DMS79 treated with DMSO at 0.1 percent for 48 hours (cell line): ENCODE data around the gene S1PR2.

Experiments
- DNase-seq: peaks from one replicate; lab custom pipeline; 2025; lab: John Stamatoyannopoulos, UW

The S1PR2 gene

GRCh38 chr19:10230861-10231611, at the start of gene S1PR2:
Gene S1PR2, minus strand, starts transcription at chr19:10231331. Its CDS starts 6,426 bp downstream, at chr19:10224905.
- DNase-seq: peak; percentile 72

- DNase-seq: no peak
Measured at GRCh38 chr19:10279737-10280442, 48.8 kb upstream of the S1PR2 start.

- DNase-seq: no peak
Measured at GRCh38 chr19:10278935-10279334, 47.8 kb upstream of the S1PR2 start.

- DNase-seq: no peak
Measured at GRCh38 chr19:10277795-10278589, 46.9 kb upstream of the S1PR2 start.

GRCh38 chr19:10274589-10274988, 43.5 kb upstream of the S1PR2 start:
- DNase-seq: no peak

GRCh38 chr19:10271543-10272086, 40.5 kb upstream of the S1PR2 start:
- no peak for DNase-seq

GRCh38 chr19:10270616-10271394, 39.7 kb upstream of the S1PR2 start, which contains the start of gene ICAM1:
Gene ICAM1, plus strand, starts transcription at chr19:10271120. Its CDS starts 40 bp downstream, at chr19:10271160.
- peak; percentile 50 for DNase-seq

GRCh38 chr19:10270180-10270615, 39.1 kb upstream of the S1PR2 start:
- no peak for DNase-seq

GRCh38 chr19:10269333-10270179, 38.4 kb upstream of the S1PR2 start:
- peak; percentile 42 for DNase-seq

GRCh38 chr19:10268071-10268470, 36.9 kb upstream of the S1PR2 start:
- DNase-seq: no peak

GRCh38 chr19:10266706-10267105, 35.6 kb upstream of the S1PR2 start:
- no peak for DNase-seq

GRCh38 chr19:10262771-10263170, 31.6 kb upstream of the S1PR2 start:
- DNase-seq: no peak

- DNase-seq: no peak
Measured at GRCh38 chr19:10260141-10260584, 29.0 kb upstream of the S1PR2 start.

GRCh38 chr19:10259162-10259905, 28.2 kb upstream of the S1PR2 start:
- peak; percentile 72 for DNase-seq

- no peak for DNase-seq
Measured at GRCh38 chr19:10258080-10258710, 27.1 kb upstream of the S1PR2 start.

- no peak for DNase-seq
Measured at GRCh38 chr19:10256970-10257615, 26.0 kb upstream of the S1PR2 start.

GRCh38 chr19:10256551-10256950, 25.4 kb upstream of the S1PR2 start:
- DNase-seq: no peak

- no peak for DNase-seq
Measured at GRCh38 chr19:10255358-10255757, 24.2 kb upstream of the S1PR2 start.

- DNase-seq: no peak
Measured at GRCh38 chr19:10254244-10254643, 23.1 kb upstream of the S1PR2 start.
